AG04449 (cell line): ENCODE measurements around the gene ZBTB7C.

Experiments used
- CTCF ChIA-PET: fragments of 350-600 bp; formaldehyde crosslinking; extraction: SDS; loops from one replicate; lab custom pipeline; 2021; ENCODE audit warnings: antibody characterized with exemption; lab: Yijun Ruan, JAX
- POLR2A ChIA-PET: fragments of 400-600, 350-600 bp; formaldehyde crosslinking; extraction: SDS; loops from one replicate; lab custom pipeline; 2020; ENCODE audit warnings: antibody characterized with exemption, inconsistent platforms; lab: Yijun Ruan, JAX
- DNase-seq: peaks from one replicate; pipeline ENCODE4 v3.0.0-alpha.2; 2010; ENCODE audit warnings: low read depth, low spot score
- H3K4me3 ChIP-seq: 2 replicates; pipeline ENCODE4 v1.5.1; 2011; ENCODE audit warnings: low read depth, mild to moderate bottlenecking, control low read depth, low read length
- TF ChIP-seq, protein P1 (sequence below): IDR thresholded peaks from one replicate; pipeline ENCODE4 v1.5.1; 2011; ENCODE audit warnings: mild to moderate bottlenecking, moderate library complexity, low read length, control low read depth, inconsistent platforms; ENCODE audit not compliant: insufficient read depth; ENCODE audit errors: missing control alignments

Gene ZBTB7C

DNA sequence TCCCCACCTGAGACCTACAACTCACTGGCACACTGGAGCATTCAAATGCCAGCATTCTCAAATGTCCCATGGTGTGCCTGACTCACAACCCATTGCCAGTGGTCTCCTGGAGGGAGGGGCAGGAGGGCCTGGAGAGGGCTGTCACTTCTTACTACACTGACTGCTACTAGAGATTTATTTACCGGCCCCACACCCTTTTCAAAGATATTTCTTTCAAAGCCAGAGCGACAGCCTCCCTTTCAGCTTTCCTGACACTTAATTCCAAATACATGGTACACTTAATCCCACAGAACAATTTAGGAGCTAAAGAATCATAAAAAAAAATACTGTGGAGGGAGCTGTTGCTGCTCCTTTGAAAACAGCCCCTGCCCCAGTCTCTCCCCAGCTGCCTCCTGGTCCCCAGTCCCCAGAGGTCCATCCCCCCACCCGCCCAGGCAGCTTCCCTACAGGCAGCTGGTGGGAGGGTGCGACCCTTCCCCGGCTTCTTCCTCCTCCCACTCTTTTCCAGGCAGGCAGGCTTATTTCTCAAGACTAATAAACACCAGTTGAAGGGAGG is 349.6 kb downstream of the ZBTB7C start:
- ChIA-PET POLR2A (no interaction called here), CTCF (interaction anchor here (0.9 kb wide), 1 partner anchor 21 kb away, joined by 3 read pairs; no protein-coding TSS in a partner anchor)
- DNase-seq, result no peak

DNA sequence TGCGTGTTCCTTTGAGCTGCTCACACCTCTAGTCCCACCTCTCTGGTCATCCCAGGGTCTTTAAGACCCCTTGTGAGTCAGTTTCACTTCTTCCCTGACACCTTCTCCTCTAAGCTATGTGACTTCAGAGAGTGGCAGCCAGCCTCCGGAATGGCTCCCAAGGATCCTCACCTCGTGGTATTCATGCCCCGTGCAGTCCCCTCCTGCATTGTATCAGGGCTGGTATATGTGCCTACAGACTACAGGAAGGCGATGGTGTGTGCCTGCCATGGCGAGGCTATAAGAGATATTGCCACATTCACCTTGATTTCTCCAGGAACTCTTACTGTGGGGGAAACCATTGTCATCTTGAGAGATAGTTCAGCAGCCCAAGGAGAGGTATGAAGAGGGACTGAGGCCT is 350.7 kb downstream of the ZBTB7C start:
- POLR2A ChIA-PET, result no interaction called here

More for the DNA sequence above, 349.6 kb downstream of the ZBTB7C start:
- TF ChIP-seq, protein P1, sequence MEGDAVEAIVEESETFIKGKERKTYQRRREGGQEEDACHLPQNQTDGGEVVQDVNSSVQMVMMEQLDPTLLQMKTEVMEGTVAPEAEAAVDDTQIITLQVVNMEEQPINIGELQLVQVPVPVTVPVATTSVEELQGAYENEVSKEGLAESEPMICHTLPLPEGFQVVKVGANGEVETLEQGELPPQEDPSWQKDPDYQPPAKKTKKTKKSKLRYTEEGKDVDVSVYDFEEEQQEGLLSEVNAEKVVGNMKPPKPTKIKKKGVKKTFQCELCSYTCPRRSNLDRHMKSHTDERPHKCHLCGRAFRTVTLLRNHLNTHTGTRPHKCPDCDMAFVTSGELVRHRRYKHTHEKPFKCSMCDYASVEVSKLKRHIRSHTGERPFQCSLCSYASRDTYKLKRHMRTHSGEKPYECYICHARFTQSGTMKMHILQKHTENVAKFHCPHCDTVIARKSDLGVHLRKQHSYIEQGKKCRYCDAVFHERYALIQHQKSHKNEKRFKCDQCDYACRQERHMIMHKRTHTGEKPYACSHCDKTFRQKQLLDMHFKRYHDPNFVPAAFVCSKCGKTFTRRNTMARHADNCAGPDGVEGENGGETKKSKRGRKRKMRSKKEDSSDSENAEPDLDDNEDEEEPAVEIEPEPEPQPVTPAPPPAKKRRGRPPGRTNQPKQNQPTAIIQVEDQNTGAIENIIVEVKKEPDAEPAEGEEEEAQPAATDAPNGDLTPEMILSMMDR, result no peak
- no peak overlapping the region for H3K4me3 ChIP-seq

DNA sequence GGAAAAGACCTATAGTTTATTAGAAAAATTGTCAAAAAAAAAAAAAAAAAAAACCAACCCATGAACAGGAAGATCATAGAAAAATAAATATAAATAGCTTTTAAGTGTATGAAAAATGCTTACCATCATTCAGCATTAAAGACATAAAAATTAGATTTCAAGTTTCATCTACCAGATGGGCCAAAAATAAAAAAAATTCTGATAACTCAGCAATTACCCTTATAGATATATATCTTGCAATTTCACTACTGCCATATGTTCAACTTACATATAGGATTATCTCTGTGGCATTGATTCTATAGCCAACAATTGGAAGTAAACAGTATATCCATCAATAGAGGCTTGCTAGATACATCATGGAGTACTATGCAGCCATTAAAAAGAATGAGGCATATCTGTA is 352.2 kb downstream of the ZBTB7C start:
- TF ChIP-seq, protein P1, result no peak
- DNase-seq, result no peak
- H3K4me3 ChIP-seq, result no peak overlapping the region
- ChIA-PET CTCF (no interaction called here), POLR2A (no interaction called here)

More for the DNA sequence above, 350.7 kb downstream of the ZBTB7C start:
- TF ChIP-seq, protein P1, result no peak
- CTCF ChIA-PET, result interaction anchor here (0.9 kb wide), 1 partner anchor 22 kb away, joined by 3 read pairs; no protein-coding TSS in a partner anchor
- no peak for DNase-seq
- H3K4me3 ChIP-seq, result no peak overlapping the region

DNA sequence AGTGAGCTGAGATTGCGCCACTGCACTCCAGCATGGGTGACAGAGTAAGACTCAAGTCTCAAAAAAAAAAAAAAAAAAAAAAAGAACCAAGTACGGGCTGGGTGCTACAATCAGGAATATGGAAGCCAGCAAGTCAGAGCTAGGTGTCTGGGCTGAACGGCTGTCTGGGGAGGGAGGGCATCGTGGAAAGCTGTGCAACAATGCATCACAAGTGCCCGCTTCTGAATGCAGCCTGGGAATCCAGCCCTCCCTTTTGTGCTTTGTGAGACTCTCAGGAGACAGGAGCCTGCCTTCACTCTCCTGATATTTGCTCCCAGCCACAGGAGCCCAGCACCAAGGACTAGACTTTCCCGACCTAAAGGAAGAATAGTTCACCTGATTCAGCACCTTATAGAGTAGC is 353.8 kb downstream of the ZBTB7C start:
- H3K4me3 ChIP-seq, result no peak overlapping the region
- no peak for DNase-seq
- TF ChIP-seq, protein P1, result no peak
- ChIA-PET CTCF (no interaction called here), POLR2A (no interaction called here)

DNA sequence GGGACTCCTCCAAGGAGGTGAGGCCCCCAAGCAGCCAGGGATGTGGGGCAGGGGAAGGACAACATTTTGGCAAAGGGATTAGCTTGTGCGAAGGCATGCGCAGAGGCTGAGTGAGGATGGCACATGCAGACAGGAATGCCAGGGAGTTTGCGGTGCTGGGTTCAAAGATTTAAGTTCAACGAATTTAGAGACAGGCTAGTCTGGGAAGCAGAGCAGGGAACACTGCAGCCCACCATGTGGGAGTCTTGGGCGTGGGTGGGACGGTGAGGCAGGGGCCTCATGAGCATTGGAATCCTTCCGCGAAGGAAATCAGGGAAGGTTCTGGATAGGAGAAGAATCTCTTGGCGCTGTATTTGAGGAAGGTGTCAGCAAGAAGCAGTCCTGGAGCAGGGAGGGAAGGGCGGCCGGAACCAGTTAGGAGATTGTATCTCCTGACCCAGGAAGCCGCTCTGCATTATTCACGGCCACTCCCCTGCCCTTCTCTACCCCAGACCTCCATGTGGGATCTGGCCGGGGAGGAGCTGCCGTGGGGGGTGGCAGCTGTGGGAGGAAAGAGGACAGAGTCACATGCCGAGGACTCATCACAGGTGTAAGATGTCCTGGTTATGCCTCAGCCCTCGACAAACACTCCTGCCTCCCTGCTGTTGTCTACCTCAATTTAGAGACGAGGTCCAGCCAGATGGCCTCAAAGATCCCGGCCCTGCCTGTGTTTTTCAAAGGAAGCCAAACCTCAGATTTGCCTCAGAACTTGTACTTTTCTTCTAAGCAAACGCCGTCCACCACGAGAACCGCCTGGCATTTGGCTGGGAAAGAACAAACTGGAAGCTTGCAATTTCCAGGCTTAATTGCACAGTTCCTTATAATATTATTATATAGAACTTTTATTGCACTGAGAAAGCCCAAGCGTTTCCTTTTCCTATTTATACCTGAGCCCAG is 355.0 kb downstream of the ZBTB7C start:
- TF ChIP-seq, protein P1, result no peak
- ChIA-PET CTCF (no interaction called here), POLR2A (no interaction called here)
- DNase-seq, result no peak
- H3K4me3 ChIP-seq, result no peak overlapping the region

DNA sequence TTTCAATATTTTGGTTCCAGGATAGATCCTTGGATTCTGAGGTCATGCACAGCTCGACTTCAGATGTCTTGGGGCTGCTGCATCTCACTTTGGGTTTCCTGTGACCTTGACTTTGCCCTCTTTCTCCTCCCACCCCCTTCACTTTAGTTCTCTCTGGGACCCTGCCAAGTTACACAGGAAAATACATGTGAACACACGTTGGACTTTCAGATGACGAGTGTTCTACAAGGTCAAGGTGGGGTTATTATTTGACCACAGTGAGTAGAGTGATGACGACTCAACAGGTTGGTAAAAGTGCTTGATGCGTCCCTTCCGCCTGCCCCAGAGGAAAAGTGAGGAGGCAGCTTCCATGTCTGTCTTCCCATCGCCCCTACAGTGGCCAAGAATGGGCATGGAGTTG is 356.3 kb downstream of the ZBTB7C start:
- ChIA-PET CTCF (no interaction called here), POLR2A (no interaction called here)
- no peak overlapping the region for H3K4me3 ChIP-seq
- TF ChIP-seq, protein P1, result no peak
- no peak for DNase-seq
